ENCODE results near the gene NFIA.

NFIA gene

GRCh38 chr1:61046434-61046833 is 35.9 kb upstream of the NFIA start:
- Histone ChIP-seq H3K9me3 (ENCODE audit: severe bottlenecking) (no peaks in the 10 kb centered on the region), H3K4me1 (ENCODE audit: insufficient read depth, poor library complexity, severe bottlenecking) (peaks cover 4% of the 10 kb centered on the region), H3K27ac (ENCODE audit: poor library complexity, severe bottlenecking) (no peak overlapping the region), H3K27me3 (ENCODE audit: insufficient read depth, poor library complexity, severe bottlenecking) (no peaks in the 10 kb centered on the region), H3K36me3 (ENCODE audit: low read depth) (no peaks in the 10 kb centered on the region), H3K4me3 (ENCODE audit: severe bottlenecking) (no peak overlapping the region)
- no peak for DNase-seq (ENCODE audit: low spot score)
- no peak for ATAC-seq (ENCODE audit: low read depth)
- TF ChIP-seq CTCF (IDR thresholded peaks at IDR 0.05; ENCODE audit: poor library complexity, severe bottlenecking) = no peak

GRCh38 chr1:61047061-61047460 is 35.3 kb upstream of the NFIA start:
- DNase-seq (ENCODE audit: low spot score) = no peak
- H3K27me3 ChIP-seq (ENCODE audit: insufficient read depth, poor library complexity, severe bottlenecking) = no peaks in the 10 kb centered on the region

GRCh38 chr1:61049850-61050540 is 32.4 kb upstream of the NFIA start:
- DNase-seq (ENCODE audit: low spot score) (peak; percentile 75), ATAC-seq (ENCODE audit: low read depth) (peak; percentile 78)
- Histone ChIP-seq H3K9me3 (ENCODE audit: severe bottlenecking) (no peaks in the 10 kb centered on the region), H3K4me1 (ENCODE audit: insufficient read depth, poor library complexity, severe bottlenecking) (peaks cover 6% of the 10 kb centered on the region), H3K27me3 (ENCODE audit: insufficient read depth, poor library complexity, severe bottlenecking) (no peaks in the 10 kb centered on the region), H3K36me3 (ENCODE audit: low read depth) (no peaks in the 10 kb centered on the region), H3K27ac (ENCODE audit: poor library complexity, severe bottlenecking) (peak overlapping the region; percentile 36), H3K4me3 (ENCODE audit: severe bottlenecking) (peak overlapping the region; percentile 60)
- peak; percentile 98 for TF ChIP-seq CTCF (IDR thresholded peaks at IDR 0.05; ENCODE audit: poor library complexity, severe bottlenecking)

More at GRCh38 chr1:61047061-61047460, 35.3 kb upstream of the NFIA start:
- no peak overlapping the region for H3K4me3 ChIP-seq (ENCODE audit: severe bottlenecking)
- H3K4me1 ChIP-seq (ENCODE audit: insufficient read depth, poor library complexity, severe bottlenecking) = peaks cover 6% of the 10 kb centered on the region
- TF ChIP-seq CTCF (IDR thresholded peaks at IDR 0.05; ENCODE audit: poor library complexity, severe bottlenecking) = no peak
- H3K9me3 ChIP-seq (ENCODE audit: severe bottlenecking) = no peaks in the 10 kb centered on the region
- no peak for ATAC-seq (ENCODE audit: low read depth)
- H3K27ac ChIP-seq (ENCODE audit: poor library complexity, severe bottlenecking) = no peak overlapping the region
- H3K36me3 ChIP-seq (ENCODE audit: low read depth) = no peaks in the 10 kb centered on the region

- Histone ChIP-seq H3K27me3 (ENCODE audit: insufficient read depth, poor library complexity, severe bottlenecking) (no peaks in the 10 kb centered on the region), H3K9me3 (ENCODE audit: severe bottlenecking) (no peaks in the 10 kb centered on the region), H3K36me3 (ENCODE audit: low read depth) (no peaks in the 10 kb centered on the region), H3K4me3 (ENCODE audit: severe bottlenecking) (peak overlapping the region; percentile 60), H3K27ac (ENCODE audit: poor library complexity, severe bottlenecking) (peak overlapping the region; percentile 36), H3K4me1 (ENCODE audit: insufficient read depth, poor library complexity, severe bottlenecking) (peaks cover 6% of the 10 kb centered on the region)
- TF ChIP-seq CTCF (IDR thresholded peaks at IDR 0.05; ENCODE audit: poor library complexity, severe bottlenecking) = no peak
- DNase-seq (ENCODE audit: low spot score) = no peak
- peak; percentile 56; the same call in 2 of the 3 replicates for ATAC-seq (ENCODE audit: low read depth)
These were observed 31.6 kb upstream of the NFIA start for GRCh38 chr1:61050541-61051442.

Data from RWPE2 (cell line).